Measurements from ENCODE around the gene GDI1. TPM values are rescaled to one million over a fixed set of nuclear protein-coding genes. Genes with fewer than 3 reads are reported as not detected.

GDI1 gene
- total and polyA plus RNA-seq, 2 of the 4 experiments (the other 2 are of a cell fraction), result 113 to 291 TPM

DNA sequence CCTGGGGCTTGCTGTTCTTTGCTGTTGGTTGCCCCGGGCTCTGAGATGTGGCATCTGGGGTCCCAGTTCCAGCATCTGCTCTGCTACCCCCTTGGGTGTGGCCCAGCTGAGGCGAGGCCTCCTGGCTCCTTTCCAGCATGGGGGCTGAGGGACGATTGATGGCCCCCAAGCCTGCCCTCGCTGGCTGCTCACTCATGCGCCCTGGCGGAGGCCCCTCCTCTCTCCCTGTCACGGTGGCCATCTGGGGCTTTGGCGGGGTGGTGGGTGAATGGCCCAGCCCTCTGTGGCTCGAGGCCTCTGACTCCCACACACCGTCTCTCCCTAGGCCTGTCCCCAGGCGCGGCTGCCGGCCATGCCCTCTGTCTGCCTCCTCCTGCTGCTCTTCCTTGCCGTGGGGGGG lies 22.9 kb downstream of the GDI1 start:
- ChIA-PET POLR2A (ENCODE audit: unreplicated experiment) (no interaction called here), CTCF (interaction anchor here (1.9 kb wide), 1 partner anchor 67 kb away, joined by 5 read pairs; no protein-coding TSS in a partner anchor)
- dilution Hi-C loops (cut with HindIII; ENCODE audit: low sequenced_read_pairs, unreplicated experiment), result no loop called here
- no TSS peak for BruUV-seq (replicated peaks)
- Histone ChIP-seq H3K4me1 (ENCODE audit: control insufficient read depth, insufficient read depth, low read length) (peaks cover 4% of the 10 kb centered on the region; the same call in 1 of the 2 replicates), H4K20me1 (ENCODE audit: insufficient read depth, low read length) (peaks cover 39% of the 10 kb centered on the region), H3K56ac (ENCODE audit: extremely low read depth, insufficient read depth, low read length) (0 out of 2 replicates have a peak overlapping the region, but pooled peaks have one; percentile 3), H2BK20ac (ENCODE audit: low read depth, low read length) (no peak overlapping the region), H3K14ac (replicated peaks; ENCODE audit: low read depth, low read length) (no peak overlapping the region), H2BK15ac (ENCODE audit: low read depth, low read length) (no peak overlapping the region), H4K5ac (ENCODE audit: low read depth, low read length) (no peak overlapping the region), H3K27ac (ENCODE audit: insufficient read depth, low read length) (peak overlapping the region; percentile 16; the same call in 1 of the 2 replicates), H2BK5ac (ENCODE audit: low read depth, low read length, poor library complexity, severe bottlenecking) (peak overlapping the region; percentile 26), H4K8ac (ENCODE audit: low read depth in 2 of 2, low read length in 2 of 2) (no peak overlapping the region), H2AFZ (replicated peaks; ENCODE audit: low read length, poor library complexity) (peak overlapping the region; percentile 72), H4K91ac (ENCODE audit: insufficient read depth, low read depth, low read length) (no peak overlapping the region; the same call in 1 of the 2 replicates), H3K79me1 (ENCODE audit: low read depth in 1 of 2, low read length in 2 of 2) (peaks cover 0 to 16% of the 10 kb centered on the region in 2 experiments; a peak in 3 of 4 replicates), H3K4me2 (ENCODE audit: low read depth, low read length) (peak overlapping the region; percentile 83), H2AK9ac (replicated peaks; ENCODE audit: low read depth, low read length, poor library complexity) (peak overlapping the region; percentile 96), H3K9me3 (ENCODE audit: control insufficient read depth, insufficient read depth, low read length) (no peaks in the 10 kb centered on the region; the same call in 1 of the 2 replicates), H3K4me3 (ENCODE audit: insufficient read depth, low read depth, low read length) (peak overlapping the region; percentile 74), H3K27me3 (ENCODE audit: control insufficient read depth, insufficient read depth, low read length) (no peaks in the 10 kb centered on the region), H3K9me1 (ENCODE audit: insufficient read depth, low read length) (no peaks in the 10 kb centered on the region), H3K18ac (ENCODE audit: low read depth, low read length) (no peak overlapping the region), H3K36me3 (ENCODE audit: control insufficient read depth, insufficient read depth, low read length) (peaks cover 40% of the 10 kb centered on the region), H3K23ac (ENCODE audit: low read depth, low read length) (no peak overlapping the region; the same call in 1 of the 2 replicates), H3K9ac (ENCODE audit: low read depth, low read length) (peak overlapping the region; percentile 58), H2BK120ac (ENCODE audit: low read depth, low read length) (no peak overlapping the region), H3K4ac (ENCODE audit: low read depth, low read length) (no peak overlapping the region), H2AK5ac (ENCODE audit: low read depth, low read length) (0 out of 2 replicates have a peak overlapping the region, but pooled peaks have one; percentile 28)
- in situ Hi-C loops (cut with MboI; ENCODE audit: low sequenced_read_pairs), result no loop called here
- ATAC-seq (ENCODE audit: low read depth), result peak; percentile 28
- TF ChIP-seq RFX5 (IDR thresholded peaks at IDR 0.05; ENCODE audit: low read depth, low read length), result no peak
- TF ChIP-seq, protein P1, sequence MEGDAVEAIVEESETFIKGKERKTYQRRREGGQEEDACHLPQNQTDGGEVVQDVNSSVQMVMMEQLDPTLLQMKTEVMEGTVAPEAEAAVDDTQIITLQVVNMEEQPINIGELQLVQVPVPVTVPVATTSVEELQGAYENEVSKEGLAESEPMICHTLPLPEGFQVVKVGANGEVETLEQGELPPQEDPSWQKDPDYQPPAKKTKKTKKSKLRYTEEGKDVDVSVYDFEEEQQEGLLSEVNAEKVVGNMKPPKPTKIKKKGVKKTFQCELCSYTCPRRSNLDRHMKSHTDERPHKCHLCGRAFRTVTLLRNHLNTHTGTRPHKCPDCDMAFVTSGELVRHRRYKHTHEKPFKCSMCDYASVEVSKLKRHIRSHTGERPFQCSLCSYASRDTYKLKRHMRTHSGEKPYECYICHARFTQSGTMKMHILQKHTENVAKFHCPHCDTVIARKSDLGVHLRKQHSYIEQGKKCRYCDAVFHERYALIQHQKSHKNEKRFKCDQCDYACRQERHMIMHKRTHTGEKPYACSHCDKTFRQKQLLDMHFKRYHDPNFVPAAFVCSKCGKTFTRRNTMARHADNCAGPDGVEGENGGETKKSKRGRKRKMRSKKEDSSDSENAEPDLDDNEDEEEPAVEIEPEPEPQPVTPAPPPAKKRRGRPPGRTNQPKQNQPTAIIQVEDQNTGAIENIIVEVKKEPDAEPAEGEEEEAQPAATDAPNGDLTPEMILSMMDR (conservative IDR thresholded peaks at IDR 0.05; ENCODE audit: low read depth, low read length), result no peak
- no peak for TF ChIP-seq MXI1 (IDR thresholded peaks at IDR 0.05; ENCODE audit: borderline replicate concordance, low read depth, low read length)
- TF ChIP-seq NFE2L2 (IDR thresholded peaks at IDR 0.05; ENCODE audit: low read depth, low read length), result no peak
- no peak for TF ChIP-seq BHLHE40 (IDR thresholded peaks at IDR 0.05; ENCODE audit: low read depth, low read length)
- no peak for TF ChIP-seq RCOR1 (IDR thresholded peaks at IDR 0.05; ENCODE audit: insufficient replicate concordance, low read length)
- TF ChIP-seq POLR2A (IDR thresholded peaks at IDR 0.05; ENCODE audit: low read depth, low read length), result no peak
- no peak for TF ChIP-seq MAZ (IDR thresholded peaks at IDR 0.05; ENCODE audit: borderline replicate concordance, low read depth, low read length)
- no peak for TF ChIP-seq FOS (IDR thresholded peaks at IDR 0.05; ENCODE audit: low read depth, low read length)
- TF ChIP-seq, protein P2, sequence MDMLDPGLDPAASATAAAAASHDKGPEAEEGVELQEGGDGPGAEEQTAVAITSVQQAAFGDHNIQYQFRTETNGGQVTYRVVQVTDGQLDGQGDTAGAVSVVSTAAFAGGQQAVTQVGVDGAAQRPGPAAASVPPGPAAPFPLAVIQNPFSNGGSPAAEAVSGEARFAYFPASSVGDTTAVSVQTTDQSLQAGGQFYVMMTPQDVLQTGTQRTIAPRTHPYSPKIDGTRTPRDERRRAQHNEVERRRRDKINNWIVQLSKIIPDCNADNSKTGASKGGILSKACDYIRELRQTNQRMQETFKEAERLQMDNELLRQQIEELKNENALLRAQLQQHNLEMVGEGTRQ (IDR thresholded peaks at IDR 0.05; ENCODE audit: low read depth, low read length), result no peak
- TF ChIP-seq RAD21 (IDR thresholded peaks at IDR 0.05; ENCODE audit: low read length), result no peak
- TF ChIP-seq CHD1 (IDR thresholded peaks at IDR 0.05; ENCODE audit: low read depth, low read length), result no peak
- TF ChIP-seq CEBPB (IDR thresholded peaks at IDR 0.05; ENCODE audit: low read depth, low read length), result no peak
- TF ChIP-seq SMC3 (IDR thresholded peaks at IDR 0.05; ENCODE audit: low read depth, low read length), result no peak
- no peak for TF ChIP-seq MAFK (IDR thresholded peaks at IDR 0.05; ENCODE audit: low read depth, low read length)
- TF ChIP-seq, protein P3, sequence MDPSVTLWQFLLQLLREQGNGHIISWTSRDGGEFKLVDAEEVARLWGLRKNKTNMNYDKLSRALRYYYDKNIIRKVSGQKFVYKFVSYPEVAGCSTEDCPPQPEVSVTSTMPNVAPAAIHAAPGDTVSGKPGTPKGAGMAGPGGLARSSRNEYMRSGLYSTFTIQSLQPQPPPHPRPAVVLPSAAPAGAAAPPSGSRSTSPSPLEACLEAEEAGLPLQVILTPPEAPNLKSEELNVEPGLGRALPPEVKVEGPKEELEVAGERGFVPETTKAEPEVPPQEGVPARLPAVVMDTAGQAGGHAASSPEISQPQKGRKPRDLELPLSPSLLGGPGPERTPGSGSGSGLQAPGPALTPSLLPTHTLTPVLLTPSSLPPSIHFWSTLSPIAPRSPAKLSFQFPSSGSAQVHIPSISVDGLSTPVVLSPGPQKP (IDR thresholded peaks at IDR 0.05; ENCODE audit: borderline replicate concordance, low read depth, low read length), result no peak
- no peak for DNase-seq
- intact Hi-C loops (cut with micrococcal nuclease), result no loop called here
- WGBS, 2 experiments (ENCODE audit: extremely low coverage in 2 of 2, insufficient read length in 1 of 2), result 35% methylated on average over 4 of the region's 14 CpGs; no CpG with 5 or more reads in 1 of the 2 experiments
